Esophagus muscularis mucosa (tissue), 4 donors: ENCODE results near the gene TMEM92.

ENCODE experiments used
- EP300 ChIP-seq: sonication (generic); formaldehyde crosslinking; IDR thresholded peaks from one replicate; pipeline ENCODE4 v1.6.1; 2017; ENCODE audit warnings: antibody characterized with exemption
- POLR2A ChIP-seq: fragments of 450-650 bp; IDR thresholded peaks from one replicate; pipeline ENCODE4 v1.6.1; 2017; ENCODE audit warnings: antibody characterized with exemption, moderate library complexity, mild to moderate bottlenecking, low read depth
- POLR2AphosphoS5 ChIP-seq, 2 donors: sonication (generic); formaldehyde crosslinking; IDR thresholded peaks; one replicate each; pipeline ENCODE4 v1.6.1; 2017; ENCODE audit warnings: antibody characterized with exemption in 2 of 2
- TF ChIP-seq, protein P1 (sequence below), 3 experiments: fragments of 200-600 bp in 2 of 3; fragments of 450-650 bp in 1 of 3; sonication (generic) in 2 of 3; IDR thresholded peaks; one replicate each; pipeline ENCODE4 v1.5.1; 2017 to 2019; ENCODE audit warnings: antibody characterized with exemption in 3 of 3, mild to moderate bottlenecking in 2 of 3, moderate library complexity in 1 of 3

- TF ChIP-seq, protein P1, sequence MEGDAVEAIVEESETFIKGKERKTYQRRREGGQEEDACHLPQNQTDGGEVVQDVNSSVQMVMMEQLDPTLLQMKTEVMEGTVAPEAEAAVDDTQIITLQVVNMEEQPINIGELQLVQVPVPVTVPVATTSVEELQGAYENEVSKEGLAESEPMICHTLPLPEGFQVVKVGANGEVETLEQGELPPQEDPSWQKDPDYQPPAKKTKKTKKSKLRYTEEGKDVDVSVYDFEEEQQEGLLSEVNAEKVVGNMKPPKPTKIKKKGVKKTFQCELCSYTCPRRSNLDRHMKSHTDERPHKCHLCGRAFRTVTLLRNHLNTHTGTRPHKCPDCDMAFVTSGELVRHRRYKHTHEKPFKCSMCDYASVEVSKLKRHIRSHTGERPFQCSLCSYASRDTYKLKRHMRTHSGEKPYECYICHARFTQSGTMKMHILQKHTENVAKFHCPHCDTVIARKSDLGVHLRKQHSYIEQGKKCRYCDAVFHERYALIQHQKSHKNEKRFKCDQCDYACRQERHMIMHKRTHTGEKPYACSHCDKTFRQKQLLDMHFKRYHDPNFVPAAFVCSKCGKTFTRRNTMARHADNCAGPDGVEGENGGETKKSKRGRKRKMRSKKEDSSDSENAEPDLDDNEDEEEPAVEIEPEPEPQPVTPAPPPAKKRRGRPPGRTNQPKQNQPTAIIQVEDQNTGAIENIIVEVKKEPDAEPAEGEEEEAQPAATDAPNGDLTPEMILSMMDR (IDR thresholded peaks at IDR 0.05), result no peak
- TF ChIP-seq POLR2A (no peak), POLR2AphosphoS5 (IDR thresholded peaks at IDR 0.05) (no peak), EP300 (no peak)
Observed at GRCh38 chr17:50279639-50280038, 5.4 kb downstream of the TMEM92 start.
